Heart left ventricle (tissue), 13 donors: ENCODE data around the gene PREX1.

Source experiments
- POLR2A ChIP-seq, 2 donors: fragments of 450-650 bp; IDR thresholded peaks; one replicate each; pipeline ENCODE4 v1.6.1; 2017; ENCODE audit warnings: antibody characterized with exemption in 2 of 2, mild to moderate bottlenecking in 2 of 2, moderate library complexity in 2 of 2
- TF ChIP-seq, protein P1 (sequence below), 12 donors: fragments of 200-600 bp; sonication (generic) in 4 of 12; IDR thresholded peaks; one replicate each; pipeline versions ENCODE4 v1.5.0 to v1.8.0; 2018 to 2022; ENCODE audit warnings: antibody characterized with exemption in 12 of 12, mild to moderate bottlenecking in 5 of 12
- donor health status: ischemic (EF 13 %, LVEDD 7.1; RV severe dilation, severe dysfunction).
- donor health status: DM: no; HTN: yes; CAD: no.
- donor health status: DM: no; HTN: no; CAD: no.
- donor health status: ischemic (EF 25% LVEDD 6.9; RV normal size, moderate dysfunction).
- donor health status: ischemic (EF 25% LVEDD 5.7; RV mildly dilated, moderate dysfunction).
- donor health status: ischemic (EF 35%, LVEDD 5.7; RV mildly dilated, moderate dysfunction).
- donor health status: nonischemic (EF 11% LVEDD 7.7; RV severe dilation, severe dysfunction).
- donor health status: DM: yes; HTN: yes; CAD: no.
- donor health status: PGD.
- donor health status: ischemic (EF 29% LVEDD 5.4; RV normal size, mild dysfunction).
- donor health status: nonischemic (EF 23%, LVEDD 6.1; RV moderate dilation, normal function).

DNA sequence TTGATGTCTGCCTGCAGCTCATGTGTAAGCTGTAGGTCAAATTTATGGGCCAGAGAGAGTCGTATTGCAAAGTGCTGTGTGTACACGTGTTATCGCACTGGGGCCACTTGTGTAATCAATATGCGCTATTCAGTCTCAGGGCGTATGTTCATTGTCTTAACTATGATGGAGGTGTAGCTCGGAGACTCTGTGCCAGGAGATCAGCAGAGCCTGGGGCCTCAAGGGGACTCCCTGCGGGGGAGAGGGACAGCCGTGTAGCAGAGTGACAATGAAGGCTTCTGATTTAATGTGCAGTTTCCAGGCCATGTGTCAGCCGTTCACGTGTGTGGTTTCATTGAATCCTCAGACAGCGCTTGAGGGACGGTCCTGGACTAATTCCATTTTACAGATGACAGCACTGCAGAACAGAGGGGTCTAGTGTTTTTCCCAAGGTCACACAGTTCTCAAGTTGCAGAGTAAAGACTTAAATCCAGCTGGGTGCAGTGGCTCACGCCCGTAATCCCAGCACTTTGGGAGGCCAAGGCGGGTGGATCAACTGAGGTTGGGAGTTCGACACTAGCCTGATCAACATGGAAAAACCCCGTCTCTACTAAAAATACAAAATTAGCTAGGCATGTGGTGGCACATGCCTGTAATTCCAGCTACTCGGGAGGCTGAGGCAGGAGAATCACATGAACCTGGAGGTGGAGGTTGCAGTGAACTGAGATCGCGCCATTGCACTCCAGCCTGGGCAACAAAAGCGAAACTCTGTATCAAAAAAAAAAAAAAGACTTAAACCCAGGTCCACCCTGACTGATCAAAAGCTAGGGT is 242.5 kb downstream of the PREX1 start:
- TF ChIP-seq, protein P1, sequence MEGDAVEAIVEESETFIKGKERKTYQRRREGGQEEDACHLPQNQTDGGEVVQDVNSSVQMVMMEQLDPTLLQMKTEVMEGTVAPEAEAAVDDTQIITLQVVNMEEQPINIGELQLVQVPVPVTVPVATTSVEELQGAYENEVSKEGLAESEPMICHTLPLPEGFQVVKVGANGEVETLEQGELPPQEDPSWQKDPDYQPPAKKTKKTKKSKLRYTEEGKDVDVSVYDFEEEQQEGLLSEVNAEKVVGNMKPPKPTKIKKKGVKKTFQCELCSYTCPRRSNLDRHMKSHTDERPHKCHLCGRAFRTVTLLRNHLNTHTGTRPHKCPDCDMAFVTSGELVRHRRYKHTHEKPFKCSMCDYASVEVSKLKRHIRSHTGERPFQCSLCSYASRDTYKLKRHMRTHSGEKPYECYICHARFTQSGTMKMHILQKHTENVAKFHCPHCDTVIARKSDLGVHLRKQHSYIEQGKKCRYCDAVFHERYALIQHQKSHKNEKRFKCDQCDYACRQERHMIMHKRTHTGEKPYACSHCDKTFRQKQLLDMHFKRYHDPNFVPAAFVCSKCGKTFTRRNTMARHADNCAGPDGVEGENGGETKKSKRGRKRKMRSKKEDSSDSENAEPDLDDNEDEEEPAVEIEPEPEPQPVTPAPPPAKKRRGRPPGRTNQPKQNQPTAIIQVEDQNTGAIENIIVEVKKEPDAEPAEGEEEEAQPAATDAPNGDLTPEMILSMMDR (IDR thresholded peaks at IDR 0.05) = no peak
- TF ChIP-seq POLR2A (IDR thresholded peaks at IDR 0.05) = no peak
